Small intestine (tissue), 7 donors: ENCODE measurements around the gene STPG3. TPM values are rescaled to one million over a fixed set of nuclear protein-coding genes. Genes with fewer than 3 reads are reported as not detected.

Source experiments
- DNase-seq, 2 donors: peaks; one replicate each; pipeline versions ENCODE4 v3.0.0 to v3.0.0-alpha.2; 2013
- FAIRE-seq: peaks from 2 replicates; lab custom pipeline; 2012; peaks lifted over from hg19 to GRCh38; lab: Jason Lieb, UNC
- H3K27ac ChIP-seq, 3 donors: one replicate each; pipeline ENCODE4 v1.5.1; 2013; ENCODE audit warnings: low read length in 2 of 3, mild to moderate bottlenecking in 2 of 3, control low read depth in 1 of 3, inconsistent platforms in 1 of 3, low read depth in 1 of 3, moderate library complexity in 1 of 3
- H3K27me3 ChIP-seq, 3 donors: one replicate each; pipeline ENCODE4 v1.6.1; 2013; ENCODE audit warnings: low read length in 3 of 3, inconsistent platforms in 1 of 3; ENCODE audit not compliant: control insufficient read depth in 3 of 3, insufficient read depth in 3 of 3
- H3K36me3 ChIP-seq, 3 donors: one replicate each; pipeline ENCODE4 v1.6.1; 2013; ENCODE audit warnings: low read length in 3 of 3, inconsistent platforms in 1 of 3, low read depth in 1 of 3, mild to moderate bottlenecking in 1 of 3, moderate library complexity in 1 of 3; ENCODE audit not compliant: control insufficient read depth in 3 of 3, insufficient read depth in 2 of 3
- H3K4me1 ChIP-seq, 3 donors: one replicate each; pipeline ENCODE4 v1.6.1; 2013; ENCODE audit warnings: low read length in 2 of 3, inconsistent platforms in 1 of 3, low read depth in 1 of 3, mild to moderate bottlenecking in 1 of 3, moderate library complexity in 1 of 3; ENCODE audit not compliant: control insufficient read depth in 3 of 3, insufficient read depth in 2 of 3
- H3K4me3 ChIP-seq, 3 donors: one replicate each; pipeline ENCODE4 v1.5.1; 2013; ENCODE audit warnings: low read length in 3 of 3, control low read depth in 1 of 3, inconsistent platforms in 1 of 3, low read depth in 1 of 3, mild to moderate bottlenecking in 1 of 3, moderate library complexity in 1 of 3
- H3K9me3 ChIP-seq, 2 donors: one replicate each; pipeline ENCODE4 v1.6.1; 2013; ENCODE audit warnings: low read depth in 1 of 2, low read length in 1 of 2; ENCODE audit not compliant: control insufficient read depth in 2 of 2, insufficient read depth in 1 of 2
- WGBS, 3 donors: extraction: QIAGEN DNeasy Blood & Tissue Kit; methylation state at CpG; one replicate each; pipeline ENCODE4 v1.1.7; 2013; 5-methylcytosine and 5-hydroxymethylcytosine counted together
- polyA plus RNA-seq, 4 donors: library from polyadenylated mRNA; stranded (reverse) in 3 of 4; unstranded in 1 of 4; fragments of 200-250 nt in 3 of 4; fragments of 120-200 nt in 1 of 4; gene quantifications; one replicate each; pipeline versions ENCODE4 v1.2.1 to v1.2.3, GENCODE V29; 2013
- donor health status: healthy with polysubstance abuse.
- donor health status: control.
- donor health status: control.
- donor health status: Bipolar disorder and iron deficiency.
- donor health status: healthy.

Gene STPG3
- polyA plus RNA-seq, 4 donors = 3.9 TPM; not detected in 3

DNA sequence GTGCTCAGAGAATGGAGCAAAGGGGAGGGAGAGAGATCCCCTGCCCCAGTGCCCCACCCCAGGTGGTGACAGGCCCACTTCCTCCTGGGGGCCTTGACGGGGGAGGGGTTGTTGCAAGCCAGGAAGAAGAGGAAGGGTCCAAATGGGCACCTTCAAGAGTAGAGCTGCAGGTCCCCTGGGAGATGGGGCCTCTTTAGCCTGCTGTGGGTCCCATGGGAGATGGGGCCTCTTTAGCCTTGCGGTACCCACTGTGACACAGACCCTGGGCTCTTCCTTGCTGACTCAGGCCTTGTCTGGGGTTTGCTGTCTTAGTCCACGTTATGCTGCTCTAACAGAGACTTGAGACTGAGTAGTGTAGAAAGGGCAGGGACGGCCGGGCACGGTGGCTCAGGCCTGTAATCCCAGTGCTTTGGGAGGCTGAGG is 16.9 kb downstream of the STPG3 start:
- no peak overlapping the region for H3K4me3 ChIP-seq
- 85 to 91% (median 85%) methylated on average over 6 of the region's 6 CpGs for WGBS, 3 donors
- peaks cover 7 to 96% (median 13%) of the 10 kb centered on the region in 3 donors for H3K36me3 ChIP-seq
- FAIRE-seq (no peak), DNase-seq (no peak)
- no peaks in the 10 kb centered on the region for H3K27me3 ChIP-seq
- H3K27ac ChIP-seq = peak overlapping the region in 1 of 3 donors; percentile 28
- H3K4me1 ChIP-seq = peaks cover 0 to 8% (median 3%) of the 10 kb centered on the region in 3 donors
- peaks cover 0 to 2% of the 10 kb centered on the region in 2 donors for H3K9me3 ChIP-seq

DNA sequence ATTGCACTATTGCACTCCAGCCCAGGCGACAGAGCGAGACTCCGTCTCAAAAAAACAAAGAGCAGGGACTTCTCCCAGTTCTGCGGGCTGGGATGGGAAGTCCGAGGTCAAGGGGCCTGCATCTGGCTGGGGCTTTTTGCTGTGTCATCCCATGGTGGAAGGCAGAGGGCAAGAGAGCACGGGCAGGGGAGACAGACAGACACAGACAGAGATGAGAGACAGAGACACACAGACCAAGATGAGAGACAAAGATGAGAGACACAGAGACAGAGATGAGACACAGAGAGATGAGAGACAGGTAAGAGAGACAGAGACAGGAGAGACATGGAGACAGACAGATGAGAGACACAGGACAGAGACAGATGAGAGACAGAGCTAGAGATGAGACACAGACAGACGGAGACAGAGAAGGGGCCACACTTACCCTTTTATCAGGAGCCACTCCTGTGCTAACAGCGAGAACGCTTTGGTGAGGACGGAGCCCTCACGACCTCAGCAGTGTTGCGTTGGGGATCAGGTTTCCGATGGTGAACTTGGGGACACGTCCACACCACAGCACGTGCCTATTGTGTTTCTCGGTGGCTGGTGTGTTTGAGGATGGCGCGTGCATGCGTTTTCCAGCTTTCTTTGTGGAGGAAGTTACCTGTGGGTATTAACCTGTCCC is 17.6 kb downstream of the STPG3 start:
- Histone ChIP-seq H3K9me3 (peaks cover 0 to 2% of the 10 kb centered on the region in 2 donors), H3K4me1 (peaks cover 0 to 8% (median 3%) of the 10 kb centered on the region in 3 donors), H3K27me3 (no peaks in the 10 kb centered on the region), H3K36me3 (peaks cover 7 to 98% (median 13%) of the 10 kb centered on the region in 3 donors), H3K4me3 (no peak overlapping the region), H3K27ac (peak overlapping the region in 1 of 3 donors; percentile 76)
- no peak for DNase-seq
- WGBS, 3 donors = 66 to 72% (median 68%) methylated on average over 19 of the region's 19 CpGs
- no peak for FAIRE-seq

DNA sequence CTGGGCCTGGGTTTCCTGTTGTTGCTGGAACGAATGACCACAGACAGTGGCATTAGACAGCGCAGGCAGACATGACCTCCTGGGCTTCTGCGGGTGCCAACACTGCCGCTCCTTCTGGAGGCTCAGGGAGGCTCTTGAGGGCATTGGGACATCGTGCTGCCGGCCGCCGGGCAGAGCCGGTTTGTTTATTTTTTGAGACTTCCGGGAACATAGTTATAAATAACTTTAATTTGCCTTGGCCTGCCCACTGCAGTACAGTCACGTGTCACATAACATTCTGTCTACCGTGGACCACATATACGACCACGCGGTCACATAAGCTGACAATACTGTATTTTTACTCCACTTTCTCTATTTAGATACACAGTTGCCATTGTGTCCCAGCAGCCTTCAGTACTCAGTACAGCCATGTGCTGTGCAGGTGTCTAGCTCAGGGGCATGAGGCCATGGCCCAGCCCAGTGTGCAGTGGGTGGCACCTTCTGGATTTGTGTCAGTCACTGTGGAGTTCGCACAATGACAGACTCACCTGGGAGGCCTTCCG is 18.2 kb downstream of the STPG3 start:
- no peaks in the 10 kb centered on the region for H3K27me3 ChIP-seq
- 21 to 41% (median 37%) methylated on average over 17 of the region's 17 CpGs for WGBS, 3 donors
- H3K27ac ChIP-seq = peak overlapping the region in 2 of 3 donors; percentile 8 to 76
- H3K4me1 ChIP-seq = peaks cover 1 to 8% (median 4%) of the 10 kb centered on the region in 3 donors
- DNase-seq (peak in 1 of 2 donors; percentile 70), FAIRE-seq (no peak)
- peaks cover 0 to 2% of the 10 kb centered on the region in 2 donors for H3K9me3 ChIP-seq
- H3K4me3 ChIP-seq = peak overlapping the region in 1 of 3 donors; percentile 6
- H3K36me3 ChIP-seq = peaks cover 7 to 98% (median 11%) of the 10 kb centered on the region in 3 donors

DNA sequence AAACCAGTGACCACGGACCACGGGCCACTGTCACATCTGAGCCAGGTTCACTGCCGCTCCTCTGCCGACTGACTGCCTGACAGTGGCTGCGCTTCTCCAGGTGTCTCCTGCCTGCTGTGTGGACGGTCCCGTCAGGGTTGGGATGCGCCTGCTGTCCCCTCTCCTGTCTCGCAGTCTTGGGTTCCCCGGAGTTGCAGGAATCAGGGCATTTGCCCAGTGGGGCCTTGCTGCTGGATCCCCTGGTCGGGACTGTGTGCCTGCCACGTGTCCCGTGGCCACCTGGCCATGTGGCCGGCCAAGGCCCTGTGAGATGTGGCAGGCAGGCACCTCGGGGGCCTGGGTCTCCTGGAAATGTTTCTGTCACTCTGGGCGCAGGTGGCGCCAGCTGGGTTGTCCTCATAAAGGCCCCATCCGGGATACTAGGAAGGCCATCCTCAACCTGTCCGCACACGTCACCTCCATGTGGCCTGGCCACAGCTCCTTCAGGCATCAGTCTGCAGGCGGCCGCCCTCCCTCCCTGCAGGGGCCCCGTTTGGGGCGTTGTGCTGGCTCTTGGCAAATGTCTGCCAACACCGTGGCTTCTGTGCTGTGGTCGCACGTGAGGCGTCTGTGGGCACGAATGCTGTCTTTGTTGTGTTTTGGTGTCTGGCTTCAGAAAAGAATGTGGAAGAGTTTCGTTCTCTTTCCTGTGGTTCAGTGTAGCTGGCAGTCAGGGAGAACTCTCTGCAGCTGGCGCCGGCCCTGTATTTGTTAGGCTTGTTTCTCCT is 20.0 kb downstream of the STPG3 start:
- Histone ChIP-seq H3K4me1 (peaks cover 4 to 15% (median 8%) of the 10 kb centered on the region in 3 donors), H3K27me3 (no peaks in the 10 kb centered on the region), H3K27ac (no peak overlapping the region), H3K9me3 (peaks cover 0 to 2% of the 10 kb centered on the region in 2 donors), H3K4me3 (no peak overlapping the region), H3K36me3 (peaks cover 4 to 92% (median 10%) of the 10 kb centered on the region in 3 donors)
- DNase-seq = no peak
- FAIRE-seq = no peak
- WGBS, 3 donors = 82 to 88% (median 85%) methylated on average over 32 of the region's 32 CpGs

DNA sequence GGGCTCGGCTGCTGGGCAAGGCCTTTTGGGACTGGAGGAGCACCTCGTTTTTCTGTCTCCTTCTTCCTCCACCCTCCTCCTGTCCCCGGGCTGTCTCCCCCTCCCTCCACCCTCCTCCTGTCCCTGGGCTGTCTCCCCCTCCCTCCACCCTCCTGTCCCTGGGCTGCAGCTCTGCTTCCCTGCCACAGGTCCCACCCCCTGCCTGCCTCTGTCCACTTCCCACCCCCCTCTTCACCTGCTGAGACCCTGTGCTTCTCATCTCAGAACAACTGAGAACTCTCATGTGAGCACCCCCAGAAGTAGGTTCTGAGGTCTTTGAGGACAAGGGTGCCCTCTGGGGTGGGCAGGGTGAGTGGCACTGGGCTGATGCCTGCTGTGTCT is 20.6 kb downstream of the STPG3 start:
- Histone ChIP-seq H3K27me3 (no peaks in the 10 kb centered on the region), H3K4me3 (no peak overlapping the region), H3K9me3 (peaks cover 0 to 2% of the 10 kb centered on the region in 2 donors), H3K4me1 (peaks cover 4 to 20% (median 11%) of the 10 kb centered on the region in 3 donors), H3K27ac (no peak overlapping the region), H3K36me3 (peaks cover 0 to 91% (median 8%) of the 10 kb centered on the region in 3 donors)
- 44 to 59% (median 45%) methylated on average over 3 of the region's 3 CpGs for WGBS, 3 donors
- no peak for FAIRE-seq
- no peak for DNase-seq

DNA sequence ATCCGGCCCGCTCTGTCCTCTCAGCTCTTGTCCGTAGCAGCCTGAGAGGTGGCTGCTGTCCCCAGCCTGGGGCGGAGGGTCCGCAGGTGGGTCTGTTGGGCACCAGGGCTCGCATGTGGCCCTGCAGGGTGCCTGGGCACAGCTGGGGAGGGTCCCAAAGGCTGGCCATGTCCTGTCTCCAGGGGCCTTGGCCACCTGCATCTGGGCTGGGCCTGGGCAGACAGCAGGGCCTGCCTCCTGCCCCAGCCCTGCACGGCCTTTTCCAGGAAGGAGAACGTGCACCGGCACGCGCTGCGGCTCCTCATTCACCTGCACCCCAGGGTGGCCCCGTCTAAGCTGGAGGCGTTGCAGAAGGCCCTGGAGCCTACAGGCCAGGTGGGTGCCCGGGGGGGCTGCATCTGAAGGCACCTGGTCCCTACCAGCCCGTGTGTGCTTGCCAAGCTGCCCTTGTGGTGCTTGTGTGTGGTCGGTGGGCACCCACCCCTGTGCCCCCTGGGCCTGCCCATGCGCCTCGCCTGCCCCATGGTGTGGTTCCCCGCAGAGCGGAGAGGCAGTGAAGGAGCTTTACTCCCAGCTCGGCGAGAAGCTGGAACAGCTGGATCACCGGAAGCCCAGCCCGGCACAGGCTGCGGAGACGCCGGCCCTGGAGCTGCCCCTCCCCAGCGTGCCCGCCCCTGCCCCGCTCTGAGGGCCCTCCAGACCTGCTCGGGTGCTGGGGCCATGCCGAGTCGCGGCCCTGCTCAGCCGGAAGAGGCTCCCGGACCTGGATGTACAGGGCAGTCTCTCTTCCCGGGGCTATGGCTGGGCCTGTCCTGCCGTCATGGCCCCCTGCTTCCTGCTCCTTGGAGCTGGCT is 21.4 kb downstream of the STPG3 start:
- Histone ChIP-seq H3K4me3 (no peak overlapping the region), H3K27ac (no peak overlapping the region), H3K36me3 (peaks cover 0 to 84% (median 8%) of the 10 kb centered on the region in 3 donors), H3K27me3 (peaks cover 0 to under 1% (median 0%) of the 10 kb centered on the region in 3 donors), H3K9me3 (peaks cover 0 to 2% of the 10 kb centered on the region in 2 donors), H3K4me1 (peaks cover 4 to 28% (median 17%) of the 10 kb centered on the region in 3 donors)
- 92 to 95% (median 92%) methylated on average over 37 to 39 of the region's 39 CpGs for WGBS, 3 donors
- DNase-seq = no peak
- FAIRE-seq = no peak

DNA sequence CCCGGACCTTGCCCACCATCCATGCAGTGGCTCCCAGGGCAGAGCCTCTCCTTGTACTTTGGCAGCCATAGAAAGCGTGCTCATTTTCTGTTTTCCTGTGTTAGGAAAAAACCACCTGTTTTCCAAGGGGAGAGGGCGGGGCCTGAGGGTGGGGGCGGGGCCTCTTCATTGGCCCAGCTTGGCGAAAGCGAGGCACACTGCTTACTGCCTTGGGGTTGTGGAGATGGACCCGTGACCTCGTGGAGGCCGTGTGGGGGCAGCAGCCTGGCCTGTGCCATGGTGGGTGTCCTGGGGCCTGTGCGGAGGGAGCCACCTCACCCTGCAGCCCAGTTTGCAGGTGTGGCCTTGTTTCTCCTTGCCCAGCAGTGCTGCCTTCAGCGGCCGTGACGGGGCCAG is 22.0 kb downstream of the STPG3 start:
- WGBS, 3 donors = 67 to 79% (median 77%) methylated on average over 13 of the region's 13 CpGs
- FAIRE-seq (no peak), DNase-seq (no peak)
- H3K9me3 ChIP-seq = peaks cover 0 to 2% of the 10 kb centered on the region in 2 donors
- peaks cover 4 to 33% (median 17%) of the 10 kb centered on the region in 3 donors for H3K4me1 ChIP-seq
- peaks cover 0 to 77% (median 5%) of the 10 kb centered on the region in 3 donors for H3K36me3 ChIP-seq
- peaks cover 0 to 6% (median 0%) of the 10 kb centered on the region in 3 donors for H3K27me3 ChIP-seq
- H3K4me3 ChIP-seq = no peak overlapping the region
- no peak overlapping the region for H3K27ac ChIP-seq
